ENCODE data around the gene PACS2.

Gene PACS2

DNA sequence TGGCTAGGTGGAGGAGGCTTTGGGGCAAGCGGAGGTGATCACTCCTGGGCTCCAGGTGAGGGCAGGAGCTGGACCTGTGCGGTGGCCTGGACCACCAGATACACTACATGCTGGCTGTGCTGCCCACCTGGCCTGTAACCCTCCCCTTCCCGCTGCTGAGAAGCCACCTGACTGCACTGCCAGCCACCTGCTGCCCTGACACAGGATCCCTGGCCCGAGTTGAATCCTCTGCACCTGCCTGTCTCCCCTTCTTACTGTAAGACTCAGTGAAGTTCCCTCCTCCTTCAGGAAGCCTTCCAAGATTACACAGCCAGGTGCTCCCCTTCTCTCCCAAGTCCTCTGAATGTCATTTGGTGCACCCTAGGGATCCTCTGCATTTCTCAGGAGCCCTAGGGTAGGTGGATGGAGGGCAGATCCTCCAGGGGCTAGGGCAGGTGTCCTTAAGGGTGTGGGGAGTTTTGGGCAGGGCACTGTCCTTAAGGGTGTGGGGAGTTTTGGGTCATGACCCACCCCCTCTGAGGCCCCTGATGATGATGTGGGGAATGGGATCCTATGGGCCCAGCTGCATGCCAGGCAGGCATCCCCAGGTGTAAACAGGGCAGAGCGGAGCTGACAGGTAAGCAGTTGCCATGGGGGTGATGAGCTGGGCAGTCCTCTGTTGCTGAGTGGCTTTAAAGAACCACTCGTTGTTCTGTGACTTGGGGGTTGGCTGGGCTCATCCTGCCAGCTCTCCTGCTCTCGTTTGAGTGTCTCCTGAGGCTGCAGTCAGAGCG, 98.4 kb downstream of the PACS2 start:
- DNase-seq = no peak

DNA sequence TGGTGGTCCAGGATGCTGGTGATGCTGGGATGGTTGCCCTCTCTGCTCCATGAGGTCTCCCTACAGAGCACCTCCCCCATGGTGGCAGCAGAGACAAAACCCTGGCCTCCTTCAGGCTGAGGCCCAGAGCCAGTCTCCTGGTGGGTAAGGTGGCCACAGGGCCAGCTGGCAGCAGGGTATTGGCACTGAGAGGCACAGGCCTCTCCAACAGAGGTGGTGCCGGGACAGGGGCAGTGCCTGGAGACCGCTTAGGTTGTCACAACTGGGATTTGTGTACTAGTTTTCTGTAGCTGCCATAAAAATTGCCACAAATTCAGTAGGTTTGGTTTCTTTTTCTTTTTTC, 99.0 kb downstream of the PACS2 start:
- no peak for DNase-seq

DNA sequence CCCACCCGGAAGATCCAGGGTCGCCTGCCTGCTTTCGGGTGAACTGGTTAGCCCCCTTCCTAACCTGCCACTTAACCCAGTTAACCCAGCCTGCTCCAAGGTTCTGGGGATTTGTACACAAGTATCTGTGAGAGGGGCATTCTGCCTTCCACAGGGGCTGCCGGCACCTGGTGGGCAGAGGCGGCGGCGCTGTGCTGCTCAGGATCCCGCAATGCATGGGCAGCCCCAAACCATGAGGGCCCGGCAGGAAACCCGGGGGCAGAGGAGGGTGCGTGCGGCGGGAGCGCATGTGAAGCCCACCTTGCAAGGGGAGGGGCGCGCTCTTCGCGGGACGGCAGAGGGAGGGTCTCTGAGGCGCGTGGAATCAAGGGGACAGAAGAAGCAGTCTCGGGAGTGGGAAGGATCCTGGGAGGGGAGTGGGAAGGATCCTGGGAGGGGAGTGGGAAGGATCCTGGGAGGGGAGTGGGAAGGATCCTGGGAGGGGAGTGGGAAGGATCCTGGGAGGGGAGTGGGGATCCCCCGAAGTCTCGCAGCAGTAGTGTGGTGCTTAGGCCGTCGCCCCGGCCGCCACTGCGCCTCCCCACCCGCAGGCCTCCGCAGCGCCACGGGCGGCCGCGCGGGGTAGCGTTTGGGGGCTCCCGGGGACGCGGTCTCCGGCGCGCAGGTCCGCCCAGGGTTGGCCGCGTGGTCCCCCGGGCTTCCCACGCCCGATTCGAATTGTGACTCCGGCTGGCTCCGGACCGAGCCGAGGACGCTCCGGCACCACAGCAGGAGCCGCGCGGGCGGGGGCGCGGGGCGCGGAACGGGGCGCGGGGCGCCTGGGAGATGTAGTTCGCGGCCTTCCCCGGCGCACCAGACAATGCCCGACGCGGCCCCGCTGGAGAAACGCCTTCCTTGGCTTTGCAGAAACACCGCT, 100.2 kb downstream of the PACS2 start:
- peak; percentile 66 for DNase-seq

DNA sequence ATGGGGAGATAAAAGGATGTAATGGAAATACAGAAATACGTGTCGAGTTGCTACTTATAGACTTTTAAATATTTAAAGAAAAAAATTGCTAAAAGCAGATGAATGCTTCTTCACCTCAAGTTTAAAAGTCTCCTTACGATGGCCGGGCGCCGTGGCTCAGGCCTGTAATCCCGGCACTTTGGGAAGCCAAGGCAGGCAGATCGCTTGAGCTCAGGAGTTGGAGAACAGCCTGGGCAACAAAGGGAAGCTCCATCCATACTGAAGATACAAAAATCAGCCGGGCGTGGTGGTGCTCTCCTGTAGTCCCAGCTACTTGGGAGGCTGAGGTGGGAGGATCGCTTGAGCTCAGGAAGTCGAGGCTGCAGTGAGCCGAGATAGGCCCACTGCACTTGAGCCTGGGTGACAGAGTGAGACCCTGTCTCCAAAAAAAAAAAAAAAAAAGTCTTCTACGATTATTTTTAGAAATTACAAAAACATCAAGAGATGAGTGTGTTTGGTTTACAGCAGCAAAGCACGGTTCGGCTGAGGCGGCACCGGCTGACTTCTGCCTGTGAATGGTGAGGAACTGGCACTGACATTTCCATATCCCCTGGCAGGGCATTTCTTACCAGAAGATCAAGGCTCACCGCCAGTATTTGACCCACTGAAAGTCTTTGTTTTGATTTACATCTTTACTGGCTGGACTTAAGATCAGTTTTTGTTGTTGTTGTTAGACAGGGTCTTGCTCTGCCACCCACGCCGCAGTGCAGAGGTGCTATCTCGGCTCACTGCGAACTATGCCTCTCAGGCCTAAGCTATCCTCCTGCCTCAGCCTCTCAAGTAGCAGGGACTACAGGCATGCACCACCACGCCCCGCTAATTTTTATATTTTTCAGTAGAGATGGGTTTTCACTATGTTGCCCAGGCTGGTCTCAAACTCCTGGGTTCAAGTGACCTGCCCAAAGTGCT, 101.2 kb downstream of the PACS2 start:
- DNase-seq = no peak

DNA sequence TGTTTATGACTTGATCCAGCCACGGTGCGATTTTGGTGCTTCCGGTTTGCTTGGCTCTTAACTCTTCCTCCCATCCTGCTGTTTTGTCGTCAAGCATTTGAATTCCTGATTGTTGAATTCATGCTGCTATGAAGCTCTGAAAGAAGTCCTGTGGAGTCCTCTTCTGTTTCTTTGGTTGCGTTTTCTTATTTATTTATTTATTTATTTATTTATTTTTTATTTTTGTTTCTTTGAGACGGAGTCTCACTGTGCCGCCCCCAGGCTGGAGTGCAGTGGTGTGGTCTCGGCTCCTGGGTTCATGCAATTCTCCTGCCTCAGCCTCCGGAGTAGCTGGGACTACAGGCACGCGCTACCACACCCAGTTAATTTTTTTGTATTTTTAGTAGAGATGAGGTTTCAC, 102.1 kb downstream of the PACS2 start:
- DNase-seq = no peak

GRCh38 chr14:105417690-105418121, 103.2 kb downstream of the PACS2 start:
- DNase-seq = no peak

GRCh38 chr14:105418269-105419194, 104.0 kb downstream of the PACS2 start:
- no peak for DNase-seq

DNA sequence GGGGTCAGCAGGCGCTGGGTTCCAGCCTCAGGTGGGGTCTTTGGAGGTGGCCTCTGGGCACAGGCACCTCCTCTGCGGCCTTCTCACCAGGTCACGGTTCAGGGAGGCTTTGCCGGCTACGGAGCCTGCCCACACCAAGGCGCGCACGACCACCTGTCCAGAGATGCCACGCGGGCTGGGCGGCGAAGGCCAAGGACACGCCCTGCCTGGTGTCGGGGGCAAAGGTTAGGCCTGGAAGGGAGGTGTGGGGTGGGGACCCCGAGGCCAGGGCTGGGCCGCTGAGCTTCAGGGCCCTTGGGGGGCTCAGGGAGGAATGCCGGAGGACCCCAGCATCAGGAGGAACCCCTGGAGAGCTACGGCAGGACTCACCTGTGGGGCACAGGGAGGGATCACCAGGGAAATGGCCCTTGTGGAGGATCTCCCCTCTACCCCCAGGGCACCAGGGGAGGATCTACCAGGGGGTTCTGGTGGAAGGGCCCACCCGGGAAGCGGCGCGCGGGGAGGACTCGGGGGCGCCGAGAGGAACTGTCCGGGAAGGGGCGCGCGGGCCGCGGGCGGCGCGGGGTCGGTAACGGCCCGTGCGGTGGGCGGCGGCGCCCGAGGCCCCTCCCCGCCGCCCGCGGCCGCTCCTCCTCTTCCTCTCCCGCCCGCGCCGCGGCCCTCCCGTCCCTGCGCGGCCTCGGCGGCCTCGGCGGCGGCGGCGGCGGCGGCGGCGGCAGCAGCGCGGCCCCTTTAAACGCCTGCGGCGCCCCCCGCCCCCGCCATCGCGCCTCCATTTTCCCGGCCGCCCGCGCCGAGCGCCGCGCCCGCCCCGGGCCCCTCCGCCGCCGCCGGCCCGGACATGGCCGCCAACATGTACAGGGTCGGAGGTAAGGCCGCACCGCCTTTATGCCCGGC, 104.9 kb downstream of the PACS2 start, which contains the start of gene MTA1:
MTA1 (plus strand) TSS at position 633 of the 897 bp plus-strand sequence; CDS start at position 842, 209 bp downstream.
- peak; percentile 40 for DNase-seq

DNA sequence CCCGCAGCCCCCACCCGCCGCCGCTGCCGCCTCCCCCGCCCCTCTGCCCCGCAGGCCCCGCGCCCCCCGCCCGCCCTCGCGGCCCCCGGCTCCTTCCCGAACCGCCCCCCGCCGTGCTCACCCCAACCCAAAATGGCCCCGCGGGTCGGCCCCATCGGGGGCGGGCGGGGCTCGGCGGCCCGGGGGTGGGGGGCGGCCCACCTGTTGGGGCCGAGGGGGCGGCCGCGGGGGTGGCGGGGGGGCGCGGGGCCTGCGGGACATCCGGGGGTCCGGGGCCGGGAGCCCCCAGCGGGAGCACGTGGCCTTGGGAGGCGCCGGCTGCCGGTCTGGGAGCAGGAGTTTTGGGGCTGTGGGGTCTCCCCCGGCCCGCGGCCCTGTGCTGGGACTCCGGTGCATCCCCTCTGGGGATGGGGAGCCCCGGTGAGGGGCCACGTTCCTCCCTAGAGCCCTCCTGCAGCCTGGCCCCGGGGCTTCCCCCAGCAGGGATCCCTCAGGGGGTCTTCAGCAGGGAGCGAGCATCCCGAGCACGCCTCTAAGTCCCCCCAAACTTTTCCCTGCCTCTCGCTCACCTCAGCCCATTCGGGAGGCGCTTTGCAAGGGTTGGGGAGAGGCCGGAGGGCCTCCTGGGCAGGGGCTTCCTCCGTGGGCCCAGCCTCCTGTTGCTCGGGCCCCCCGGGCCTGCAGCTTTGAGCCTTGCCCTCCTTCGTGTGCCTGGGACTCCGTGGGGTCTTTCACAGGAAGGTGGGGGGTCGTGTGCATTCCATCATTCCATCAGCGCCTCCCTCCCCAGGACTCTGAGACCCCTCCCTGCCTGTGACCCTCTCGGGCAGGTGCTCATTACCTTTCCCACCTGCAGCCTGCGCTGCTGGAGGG, 105.8 kb downstream of the PACS2 start:
- DNase-seq = no peak

GRCh38 chr14:105420974-105421674, 106.6 kb downstream of the PACS2 start:
- no peak for DNase-seq

DNA sequence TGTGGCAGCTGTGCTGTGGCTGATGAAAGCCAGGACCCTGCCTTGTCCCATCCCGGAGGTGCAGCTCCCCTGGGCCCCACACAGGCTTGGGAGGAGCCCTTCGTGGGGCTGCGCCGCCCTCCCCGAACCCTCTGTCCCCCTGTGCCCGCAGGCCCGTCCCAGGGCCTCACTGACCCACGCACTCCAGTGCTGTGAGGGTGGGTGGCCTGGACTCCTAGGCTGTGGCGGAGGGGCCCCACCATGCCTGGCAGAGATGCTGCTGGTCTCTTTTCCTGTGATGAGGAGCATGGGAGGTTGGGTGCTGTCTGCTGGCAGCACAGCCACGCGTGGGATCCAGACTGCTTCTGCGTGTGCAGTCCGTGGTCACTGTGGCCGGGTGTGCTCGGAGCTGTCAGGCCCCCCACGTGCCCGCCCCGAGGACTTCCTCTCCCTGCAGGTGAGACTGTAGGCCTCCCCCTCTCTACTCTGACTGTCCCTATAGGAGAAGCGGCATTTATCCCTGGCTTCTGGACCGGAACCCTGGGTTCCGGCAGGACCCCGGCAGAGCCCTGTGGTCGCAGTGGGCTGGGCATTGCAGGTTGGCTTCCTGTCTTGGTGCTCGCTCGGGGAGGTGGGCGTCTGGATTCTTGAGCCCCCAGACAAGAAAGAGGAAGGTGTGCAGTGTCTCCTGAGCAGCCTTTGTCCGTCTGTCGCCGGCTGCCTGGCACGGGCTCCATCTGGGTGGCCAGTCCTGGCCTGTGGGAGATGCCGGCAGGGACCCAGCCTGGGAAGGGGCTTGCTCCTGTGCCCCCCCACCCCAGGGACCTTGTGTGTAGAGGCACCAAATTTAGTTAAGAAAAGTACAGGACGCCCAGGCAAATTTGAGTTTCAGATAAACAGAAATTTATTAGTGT, 107.4 kb downstream of the PACS2 start:
- DNase-seq = no peak

DNA sequence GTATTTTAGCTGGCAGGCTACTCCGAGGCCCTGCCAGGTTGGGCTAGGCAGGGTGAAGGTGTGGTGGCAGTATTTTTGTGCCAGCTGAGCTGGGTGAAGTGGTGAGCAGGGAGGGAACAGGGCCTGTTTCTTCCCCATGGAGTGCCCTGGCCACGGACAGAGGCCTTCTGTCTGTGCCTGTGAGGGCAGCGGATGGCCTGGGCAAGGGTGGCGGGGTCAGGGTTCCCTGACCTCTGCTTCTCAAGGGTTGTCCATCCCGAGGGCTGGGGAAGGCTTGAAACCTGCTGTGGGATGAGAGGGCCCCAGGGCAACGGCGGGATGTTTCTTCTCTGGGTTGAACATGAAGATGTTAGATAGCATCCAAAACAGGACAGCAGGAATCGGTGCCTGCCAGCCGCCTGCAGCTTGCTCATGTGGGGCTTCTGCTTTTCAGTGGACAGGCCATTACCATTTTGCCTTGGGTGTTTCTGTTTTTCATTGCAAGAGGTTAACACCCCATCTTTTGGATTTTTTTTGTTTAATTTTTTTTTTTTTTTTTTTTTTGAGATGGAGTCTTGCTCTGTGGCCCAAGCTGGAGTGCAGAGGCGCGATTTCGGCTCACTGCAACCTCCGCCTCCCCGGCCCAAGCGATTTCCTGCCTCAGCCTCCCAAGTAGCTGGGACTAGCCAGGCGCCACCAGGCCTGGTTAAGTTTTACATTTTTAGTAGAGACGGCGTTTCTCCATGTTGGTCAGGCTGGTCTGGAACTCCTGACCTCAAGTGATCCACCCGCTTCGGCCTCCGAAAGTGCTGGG, 108.3 kb downstream of the PACS2 start:
- peak; percentile 32 for DNase-seq

- no peak for DNase-seq
Measured at GRCh38 chr14:105423488-105424195, 109.1 kb downstream of the PACS2 start.

DNA sequence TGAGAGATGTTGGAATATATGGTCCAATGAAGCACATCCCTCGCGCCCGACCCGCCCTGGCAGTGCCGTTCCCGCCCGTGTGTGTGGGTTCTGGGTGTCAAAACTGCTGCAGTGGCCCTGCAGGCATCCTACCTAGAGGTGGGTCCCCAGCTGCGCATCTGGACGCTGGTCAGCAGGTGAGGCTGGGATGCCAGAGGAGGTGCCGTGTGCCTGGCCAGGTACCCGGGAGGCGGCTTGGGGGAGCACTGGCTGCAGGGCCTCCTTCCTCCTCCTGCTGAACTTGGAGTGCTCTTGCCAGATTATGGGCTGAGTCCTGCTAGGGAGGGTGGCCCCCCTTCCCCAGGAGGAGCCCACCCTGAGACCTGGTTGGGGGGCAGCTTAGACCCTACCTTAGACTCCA, 110.3 kb downstream of the PACS2 start:
- no peak for DNase-seq

GRCh38 chr14:105425823-105426247, 111.3 kb downstream of the PACS2 start:
- DNase-seq = no peak
